Keratinocyte (primary cell): Measurements from ENCODE around the gene NAPB.

ENCODE experiments used
- CTCF ChIP-seq, 3 experiments: IDR thresholded peaks in 1 of 3; conservative IDR thresholded peaks in 1 of 3; optimal IDR thresholded peaks in 1 of 3; 2 replicates in 2 of 3; 3 replicates in 1 of 3; pipeline versions ENCODE3 to v1.5.1; 2011; ENCODE audit warnings: low read length in 3 of 3, mild to moderate bottlenecking in 3 of 3, moderate library complexity in 2 of 3, control low read depth in 1 of 3, inconsistent platforms in 1 of 3; ENCODE audit not compliant: insufficient read depth in 2 of 3; ENCODE audit errors: extremely low read depth in 1 of 3
- EZH2 ChIP-seq: IDR thresholded peaks from one replicate; pipeline ENCODE4 v1.6.1; 2012; ENCODE audit warnings: inconsistent platforms, mild to moderate bottlenecking, low read length, moderate library complexity

- TF ChIP-seq CTCF (optimal IDR thresholded peaks at IDR 0.05 in 1 of 3, IDR thresholded peaks at IDR 0.05 in 1 of 3, conservative IDR thresholded peaks at IDR 0.05 in 1 of 3; ENCODE audit: extremely low read depth in 1 of 3, insufficient read depth in 2 of 3, low read length in 3 of 3) = no peak
- no peak for TF ChIP-seq EZH2
These were observed 77.7 kb downstream of the NAPB start for GRCh38 chr20:23343590-23343989.
